Hematopoietic multipotent progenitor cell (in vitro differentiated cells): Measurements from ENCODE around the gene ESX1. TPM values are rescaled to one million over a fixed set of nuclear protein-coding genes. Genes with fewer than 3 reads are reported as not detected.

Experiments used
- total RNA-seq: library from RNA; depleted of rRNA; stranded (reverse); fragments of >200 nt; gene quantifications from one replicate; pipeline ENCODE4 v1.2.3, GENCODE V29; 2012

ESX1 gene
- total RNA-seq, 1 donor = not detected

Other genes starting within 250 kb of the ESX1 start
- gene H2BW1, start 241.2 kb downstream of the ESX1 start, total RNA-seq = not detected
- not detected for gene H2BW2, start 215.0 kb downstream of the ESX1 start, total RNA-seq
- 2.4 TPM for gene TMSB15C, start 178.7 kb downstream of the ESX1 start, total RNA-seq
- gene ZCCHC18, start 142.4 kb downstream of the ESX1 start, total RNA-seq = 3.8 TPM
- gene SLC25A53, start 97.9 kb downstream of the ESX1 start, total RNA-seq = 5.4 TPM
- gene FAM199X, start 88.5 kb downstream of the ESX1 start, total RNA-seq = 7.8 TPM